Aorta (tissue), 5 donors: ENCODE measurements around the gene TUSC7. TPM values are rescaled to one million over a fixed set of nuclear protein-coding genes. Genes with fewer than 3 reads are reported as not detected.

Experiments used
- ATAC-seq: fragments of 200-7000 bp; cut with Tn5 transposase; one replicate; pipeline ENCODE4 v1.9.1; 2022; ENCODE audit warnings: moderate library complexity; ENCODE audit not compliant: low FRiP score
- DNase-seq, 2 donors: peaks; one replicate each; pipeline ENCODE4 v3.0.0-alpha.2; 2020
- H3K27ac ChIP-seq, 2 donors: one replicate each; pipeline ENCODE4 v1.5.1; 2013; ENCODE audit warnings: low read length in 2 of 2, mild to moderate bottlenecking in 2 of 2, moderate library complexity in 2 of 2, control low read depth in 1 of 2, inconsistent platforms in 1 of 2, low read depth in 1 of 2
- H3K27me3 ChIP-seq, 2 donors: one replicate each; pipeline ENCODE4 v1.6.1; 2013; ENCODE audit warnings: control low read depth in 1 of 2, low read length in 1 of 2, mild to moderate bottlenecking in 1 of 2, moderate library complexity in 1 of 2; ENCODE audit not compliant: insufficient read depth in 2 of 2, control insufficient read depth in 1 of 2
- H3K36me3 ChIP-seq, 2 donors: one replicate each; pipeline ENCODE4 v1.6.1; 2013; ENCODE audit warnings: control low read depth in 1 of 2, low read length in 1 of 2, mild to moderate bottlenecking in 1 of 2; ENCODE audit not compliant: insufficient read depth in 2 of 2, control insufficient read depth in 1 of 2
- H3K4me1 ChIP-seq, 2 donors: one replicate each; pipeline ENCODE4 v1.6.1; 2013; ENCODE audit warnings: low read length in 2 of 2, control low read depth in 1 of 2, mild to moderate bottlenecking in 1 of 2, moderate library complexity in 1 of 2; ENCODE audit not compliant: insufficient read depth in 2 of 2, control insufficient read depth in 1 of 2
- H3K4me3 ChIP-seq, 2 donors: one replicate each; pipeline ENCODE4 v1.5.1; 2013; ENCODE audit warnings: low read length in 2 of 2, control low read depth in 1 of 2, mild to moderate bottlenecking in 1 of 2
- H3K9me3 ChIP-seq: one replicate; pipeline ENCODE4 v1.6.1; 2013; ENCODE audit warnings: mild to moderate bottlenecking, low read length; ENCODE audit not compliant: control insufficient read depth
- WGBS, 2 donors: extraction: QIAGEN DNeasy Blood & Tissue Kit; methylation state at CpG; one replicate each; pipeline ENCODE4 v1.1.7; 2013; 5-methylcytosine and 5-hydroxymethylcytosine counted together
- intact Hi-C, 2 donors: fragments of 100-400 bp; cut with DNase I; formaldehyde crosslinking; loops; one replicate each; pipeline versions ENCODE4 v1.14.2 to v1.15.0; 2022
- long read RNA-seq, 2 donors: library from polyadenylated mRNA; unstranded; transcript quantifications; one replicate each; pipeline ENCODE4 v2.0.0, GENCODE V29; 2020 to 2021
- polyA plus RNA-seq, 2 donors: library from polyadenylated mRNA; stranded (reverse); fragments of 200-250 nt; gene quantifications; one replicate each; pipeline ENCODE4 v1.2.3, GENCODE V29; 2013
- total RNA-seq, 2 donors: library from RNA; stranded (reverse); fragmentation: NEBNext Ultra II Directional; extraction: Animal tissue kit (Norgen Biotek cat#: 25700); gene quantifications; one replicate each; pipeline ENCODE4 v1.2.1, GENCODE V29; 2021
- donor health status: healthy with polysubstance abuse.
- donor health status: Bipolar disorder and iron deficiency.
- donor health status: DM: no; HTN: no; CAD: no.
- donor health status: DM: no; HTN: no; CAD: no.
- donor health status: DM: yes; HTN: yes; CAD: no.

The TUSC7 gene
- not detected for total RNA-seq
- polyA plus RNA-seq, result not detected
- long read RNA-seq, donor 1, result 0 reads
- long read RNA-seq, donor 2, result 0 reads

DNA sequence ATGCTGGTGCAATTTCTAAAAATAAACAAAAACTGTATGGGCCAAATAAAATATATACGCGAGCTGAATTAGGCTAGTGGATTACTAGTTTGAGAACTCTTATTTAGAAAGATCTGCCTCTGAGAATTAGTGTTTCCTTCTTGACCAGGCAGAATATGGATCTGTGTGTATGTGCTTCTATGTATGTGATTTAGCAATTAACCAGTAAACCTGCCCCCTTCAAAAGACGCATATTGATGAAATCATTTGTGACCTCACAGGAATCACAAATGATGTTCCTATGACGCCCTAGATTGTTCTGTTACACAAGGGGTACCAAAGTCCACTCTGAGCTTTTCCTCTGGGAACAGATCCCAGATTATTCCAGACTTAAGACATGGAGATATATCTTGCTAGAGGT is at the start of gene TUSC7:
TUSC7 (plus strand) TSS at position 301 of the 400 bp plus-strand sequence.
- Histone ChIP-seq H3K4me3 (no peak within 1 kb of the TSS), H3K27ac (no peak within 1 kb of the TSS), H3K36me3 (no peaks in the 10 kb centered on the region), H3K27me3 (no peaks in the 10 kb centered on the region), H3K9me3 (no peaks in the 10 kb centered on the region), H3K4me1 (no peaks in the 10 kb centered on the region)
- intact Hi-C loops, result no loop called here
- ATAC-seq (no peak), DNase-seq (no peak)
- WGBS, 2 donors, result 66 to 78% methylated on average over 4 of the region's 4 CpGs

DNA sequence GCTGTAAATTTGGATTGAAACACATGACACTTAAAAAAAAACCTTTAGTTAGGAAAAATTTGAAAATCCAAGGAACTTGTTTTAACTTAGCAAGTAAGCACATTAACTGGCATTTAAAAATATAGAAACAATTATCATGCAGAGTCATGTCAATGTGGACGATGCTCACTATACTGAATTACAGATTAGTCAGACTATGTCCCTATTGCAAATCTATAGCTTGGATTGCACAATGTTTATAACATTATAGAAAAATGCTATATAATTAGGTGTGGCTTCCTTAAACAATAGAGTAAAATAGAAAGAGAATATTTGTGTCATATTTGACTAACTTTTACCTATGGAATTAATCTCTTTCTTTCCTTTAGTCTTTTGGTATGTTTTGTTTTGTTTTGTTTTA is 48.4 kb upstream of the TUSC7 start:
- no peaks in the 10 kb centered on the region for H3K36me3 ChIP-seq
- no peak overlapping the region for H3K4me3 ChIP-seq
- 93% methylated on average over 1 of the region's 1 CpG for WGBS, 2 donors
- intact Hi-C loops, result no loop called here
- no peak overlapping the region for H3K27ac ChIP-seq
- no peaks in the 10 kb centered on the region for H3K4me1 ChIP-seq
- H3K27me3 ChIP-seq, result no peaks in the 10 kb centered on the region
- DNase-seq (no peak), ATAC-seq (no peak)
- H3K9me3 ChIP-seq, result no peaks in the 10 kb centered on the region

DNA sequence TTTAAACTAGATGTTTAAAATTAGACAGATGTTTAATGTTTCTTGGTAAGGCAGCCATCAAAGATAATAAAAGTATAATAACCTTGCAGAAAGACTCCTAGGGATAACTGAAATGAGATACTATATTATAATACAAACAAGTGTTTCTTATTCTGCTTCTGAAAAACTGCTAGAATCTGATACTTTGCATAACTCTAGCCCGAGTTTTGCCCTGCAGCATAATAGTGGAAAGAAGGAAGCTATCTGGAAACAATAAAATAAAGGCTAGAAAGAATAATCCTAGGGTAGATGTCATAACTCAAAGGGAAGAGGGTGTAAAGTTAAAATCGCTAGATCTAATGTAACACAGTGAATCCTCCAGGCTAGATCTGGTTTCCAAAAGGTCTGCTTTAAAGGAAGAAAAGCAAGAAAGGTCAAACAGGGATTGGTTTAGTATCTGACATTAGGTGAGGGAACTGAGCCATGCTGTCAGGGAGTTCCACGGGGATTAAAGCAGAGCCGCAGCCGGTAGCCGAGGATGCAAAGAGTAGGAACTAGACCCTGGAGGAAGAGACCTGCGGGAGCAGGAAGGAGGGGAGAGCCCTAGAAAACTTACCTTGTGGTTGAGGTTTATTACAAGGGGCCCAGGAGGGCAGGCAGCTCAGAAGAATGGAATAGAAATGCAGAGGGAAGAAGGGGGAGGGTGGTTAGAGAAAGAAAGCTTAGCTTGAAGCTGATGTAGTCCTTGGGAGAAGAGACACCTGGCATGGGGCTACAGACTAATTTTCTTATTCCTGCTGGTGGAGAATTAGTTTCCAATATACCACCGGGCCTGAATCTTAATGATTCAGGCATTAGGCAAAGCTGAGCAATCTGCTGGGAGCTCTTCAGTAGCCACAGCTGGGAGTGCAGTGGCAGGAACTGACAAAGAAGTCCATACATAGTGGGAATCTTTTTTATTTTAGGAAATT is 46.1 kb upstream of the TUSC7 start:
- ATAC-seq, result no peak
- Histone ChIP-seq H3K4me3 (no peak overlapping the region), H3K9me3 (no peaks in the 10 kb centered on the region), H3K27me3 (no peaks in the 10 kb centered on the region), H3K27ac (no peak overlapping the region), H3K36me3 (no peaks in the 10 kb centered on the region), H3K4me1 (no peaks in the 10 kb centered on the region)
- WGBS, 2 donors, result 36 to 42% methylated on average over 8 of the region's 8 CpGs
- intact Hi-C loops, result no loop called here
- no peak for DNase-seq

DNA sequence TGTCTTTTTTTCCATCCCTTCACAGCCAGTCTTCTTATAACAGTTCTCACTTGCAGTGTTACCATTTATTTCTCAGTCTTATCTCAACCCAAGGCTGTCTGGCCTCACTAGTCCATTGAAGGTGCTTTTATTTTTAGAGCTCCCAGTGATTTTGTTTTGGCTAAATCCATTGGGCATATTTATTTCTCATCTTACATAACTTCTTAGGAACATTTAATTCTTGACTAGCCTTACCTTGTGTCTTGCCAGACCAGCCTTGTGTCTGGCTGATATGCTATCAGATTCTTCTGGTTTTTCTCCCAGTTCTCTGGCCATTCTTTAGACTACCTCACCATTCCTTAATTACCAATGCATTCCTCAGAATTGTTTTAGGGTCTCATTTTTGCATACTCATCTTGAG is 42.3 kb upstream of the TUSC7 start:
- Histone ChIP-seq H3K4me3 (no peak overlapping the region), H3K27ac (no peak overlapping the region), H3K36me3 (no peaks in the 10 kb centered on the region), H3K27me3 (no peaks in the 10 kb centered on the region), H3K4me1 (no peaks in the 10 kb centered on the region), H3K9me3 (no peaks in the 10 kb centered on the region)
- DNase-seq (no peak), ATAC-seq (no peak)
- intact Hi-C loops, result no loop called here

DNA sequence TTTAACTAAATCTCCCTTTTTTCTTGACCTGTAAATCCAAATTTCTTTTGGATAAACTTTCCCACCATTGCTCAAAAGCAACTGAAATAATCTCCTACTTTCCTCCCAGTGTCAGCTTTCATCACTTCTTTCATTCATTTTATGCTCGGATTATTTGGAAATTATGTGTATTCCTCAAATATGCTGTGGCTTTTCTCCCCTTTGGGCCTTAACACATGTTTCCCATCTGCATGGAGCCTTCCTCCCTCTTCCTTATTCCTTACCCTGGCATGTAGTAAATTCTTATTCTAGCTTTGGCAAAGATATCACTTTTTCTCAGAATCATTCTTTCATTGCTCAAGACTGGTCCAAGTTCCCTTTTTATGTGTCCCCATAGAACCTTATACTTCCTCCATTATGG is 41.8 kb upstream of the TUSC7 start:
- intact Hi-C loops, result no loop called here
- no peak overlapping the region for H3K4me3 ChIP-seq

DNA sequence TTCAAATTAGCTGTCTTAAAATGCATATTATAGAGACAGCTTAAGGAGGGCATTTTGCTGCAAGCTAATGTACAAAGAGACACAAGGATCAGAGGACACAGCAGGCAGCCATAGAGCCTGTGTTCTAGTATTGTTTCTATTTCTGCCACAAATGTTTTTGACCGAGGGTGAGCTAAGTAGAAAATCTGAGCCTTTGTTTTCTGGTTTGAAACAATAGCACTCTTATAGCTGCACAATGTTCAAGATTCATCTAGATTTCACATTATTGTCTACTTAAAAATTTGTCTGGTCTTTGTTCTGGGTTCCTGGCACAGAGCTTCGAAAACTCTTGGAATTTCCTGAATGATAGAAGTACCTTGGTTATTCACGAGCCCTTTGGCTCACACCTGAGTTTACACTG is 40.0 kb upstream of the TUSC7 start:
- no peaks in the 10 kb centered on the region for H3K36me3 ChIP-seq
- 56 to 69% methylated on average over 3 of the region's 3 CpGs for WGBS, 2 donors
- H3K27me3 ChIP-seq, result no peaks in the 10 kb centered on the region
- DNase-seq, result no peak
- no peaks in the 10 kb centered on the region for H3K9me3 ChIP-seq
- intact Hi-C loops, result no loop called here
- ATAC-seq, result no peak
- H3K27ac ChIP-seq, result no peak overlapping the region
- no peaks in the 10 kb centered on the region for H3K4me1 ChIP-seq
- no peak overlapping the region for H3K4me3 ChIP-seq

More for the DNA sequence above, 41.8 kb upstream of the TUSC7 start:
- no peaks in the 10 kb centered on the region for H3K4me1 ChIP-seq
- no peaks in the 10 kb centered on the region for H3K9me3 ChIP-seq
- DNase-seq (no peak), ATAC-seq (no peak)
- no peak overlapping the region for H3K27ac ChIP-seq
- 50 to 62% methylated on average over 1 of the region's 1 CpG for WGBS, 2 donors
- no peaks in the 10 kb centered on the region for H3K27me3 ChIP-seq
- no peaks in the 10 kb centered on the region for H3K36me3 ChIP-seq

DNA sequence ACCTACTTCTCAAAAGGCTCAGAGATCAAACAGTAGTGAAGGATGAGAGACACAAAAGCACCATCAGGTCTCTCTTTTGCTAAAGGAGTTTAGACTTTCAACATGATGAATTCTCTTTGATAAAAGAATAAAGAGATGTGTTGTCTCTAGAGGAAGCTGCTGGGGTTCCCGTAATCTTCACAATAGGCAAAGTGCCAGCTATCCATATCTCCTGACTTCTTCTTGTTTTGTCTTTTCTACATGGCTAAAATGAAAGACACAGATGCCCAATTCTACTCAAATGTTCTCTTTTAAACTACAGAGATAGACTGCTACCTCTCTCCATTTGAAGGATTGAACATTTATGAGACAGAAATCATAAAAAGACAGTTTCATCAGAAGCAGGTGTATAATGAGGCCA is 38.4 kb upstream of the TUSC7 start:
- no peak for ATAC-seq
- H3K4me3 ChIP-seq, result no peak overlapping the region

DNA sequence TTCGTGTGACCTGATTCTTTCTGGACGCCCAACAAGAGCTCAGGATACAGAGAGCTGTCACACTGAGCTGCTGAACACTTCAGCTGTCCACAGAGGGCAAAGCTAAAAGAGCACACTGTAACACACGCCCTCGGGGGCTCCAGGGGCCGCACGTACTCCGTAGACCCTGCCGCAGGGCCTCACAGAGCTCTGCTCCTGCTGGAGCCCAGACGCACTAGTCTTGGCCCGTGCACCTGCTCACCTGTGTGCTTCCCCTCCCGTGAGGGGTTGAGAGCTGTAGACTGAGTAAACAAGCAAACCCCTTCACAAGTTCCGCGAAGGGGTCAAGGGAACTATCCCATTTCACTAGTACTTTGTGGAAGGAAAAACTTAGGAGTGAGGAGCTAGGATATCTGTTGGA is 30.7 kb upstream of the TUSC7 start:
- ATAC-seq, result peak; percentile 39
- DNase-seq, result no peak
- 68 to 76% methylated on average over 13 of the region's 13 CpGs for WGBS, 2 donors
- no peaks in the 10 kb centered on the region for H3K36me3 ChIP-seq
- peaks cover 2% of the 10 kb centered on the region for H3K9me3 ChIP-seq
- no peaks in the 10 kb centered on the region for H3K27me3 ChIP-seq
- H3K4me1 ChIP-seq, result no peaks in the 10 kb centered on the region
- H3K27ac ChIP-seq, result no peak overlapping the region
- no peak overlapping the region for H3K4me3 ChIP-seq
- intact Hi-C loops, result no loop called here

More for the DNA sequence above, 38.4 kb upstream of the TUSC7 start:
- Histone ChIP-seq H3K27ac (no peak overlapping the region), H3K36me3 (no peaks in the 10 kb centered on the region), H3K9me3 (no peaks in the 10 kb centered on the region), H3K4me1 (no peaks in the 10 kb centered on the region), H3K27me3 (no peaks in the 10 kb centered on the region)
- no peak for DNase-seq
- WGBS, 2 donors, result 53 to 55% methylated on average over 1 of the region's 1 CpG
- intact Hi-C loops, result no loop called here

DNA sequence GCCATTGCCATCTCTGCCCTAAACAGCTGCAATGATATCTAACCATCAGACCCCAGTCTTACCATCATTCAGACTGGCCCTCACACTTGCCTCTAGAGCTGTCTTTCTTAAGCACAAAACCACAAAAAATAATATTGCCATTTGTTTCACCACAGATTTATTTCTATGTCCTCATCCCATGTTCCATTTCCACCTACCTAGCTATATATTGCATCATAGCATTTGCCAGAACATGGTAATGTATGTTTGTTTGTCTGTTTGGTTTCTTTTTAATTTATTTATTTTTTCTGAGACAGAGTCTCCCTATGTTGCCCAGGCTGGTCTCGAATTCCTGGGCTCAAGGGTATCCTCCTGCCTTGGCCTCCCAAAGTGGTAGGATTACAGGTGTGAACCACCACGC is 18.5 kb upstream of the TUSC7 start:
- WGBS, 2 donors, result 71 to 83% methylated on average over 2 of the region's 2 CpGs
- H3K9me3 ChIP-seq, result no peaks in the 10 kb centered on the region
- no peaks in the 10 kb centered on the region for H3K4me1 ChIP-seq
- no peak overlapping the region for H3K27ac ChIP-seq
- intact Hi-C loops, result no loop called here
- ATAC-seq (no peak), DNase-seq (no peak)
- no peaks in the 10 kb centered on the region for H3K36me3 ChIP-seq
- H3K27me3 ChIP-seq, result no peaks in the 10 kb centered on the region
- H3K4me3 ChIP-seq, result no peak overlapping the region
